Transverse colon (tissue), 4 donors: ENCODE data around the gene TUT1. TPM values are rescaled to one million over a fixed set of nuclear protein-coding genes. Genes with fewer than 3 reads are reported as not detected.

ENCODE experiments used
- DNase-seq: peaks from one replicate; pipeline ENCODE4 v3.0.0-alpha.2; 2019
- H3K27ac ChIP-seq, 4 donors: fragments of 200-600 bp; sonication (generic); 2 replicates each; pipeline ENCODE4 v1.5.1; 2016 to 2018; ENCODE audit warnings: inconsistent platforms in 4 of 4
- H3K27me3 ChIP-seq: fragments of 200-600 bp; sonication (generic); 2 replicates; pipeline ENCODE4 v1.5.1; 2017; ENCODE audit warnings: inconsistent platforms
- H3K36me3 ChIP-seq, 4 donors: fragments of 200-600 bp; sonication (generic); 2 replicates each; pipeline ENCODE4 v1.5.1; 2017 to 2019; ENCODE audit warnings: inconsistent platforms in 4 of 4
- H3K4me1 ChIP-seq, 4 donors: fragments of 200-600 bp; sonication (generic); 2 replicates each; pipeline ENCODE4 v1.5.1; 2017 to 2020; ENCODE audit warnings: inconsistent platforms in 4 of 4
- H3K4me3 ChIP-seq, 4 donors: fragments of 200-600 bp; sonication (generic); 1 replicate in 1 of 4; 2 replicates in 3 of 4; pipeline versions ENCODE4 v1.5.1 to v1.6.1; 2017 to 2019; ENCODE audit warnings: inconsistent platforms in 4 of 4
- H3K9me3 ChIP-seq, 2 donors: fragments of 200-600 bp; sonication (generic); 2 replicates each; pipeline ENCODE4 v1.5.1; 2017 to 2019; ENCODE audit warnings: inconsistent platforms in 2 of 2
- CTCF ChIP-seq, 5 experiments: fragments of 200-600 bp in 3 of 5; fragments of 450-650 bp in 2 of 5; sonication (generic) in 3 of 5; IDR thresholded peaks; 1 replicate in 2 of 5; 2 replicates in 3 of 5; pipeline ENCODE4 v1.5.1; 2016 to 2017; ENCODE audit warnings: antibody characterized with exemption in 5 of 5, inconsistent platforms in 3 of 5, mild to moderate bottlenecking in 2 of 5, moderate library complexity in 1 of 5
- EP300 ChIP-seq: sonication (generic); formaldehyde crosslinking; IDR thresholded peaks from one replicate; pipeline ENCODE4 v1.6.1; 2017; ENCODE audit warnings: antibody characterized with exemption, low read depth
- POLR2A ChIP-seq: fragments of 450-650 bp; IDR thresholded peaks from one replicate; pipeline ENCODE4 v1.6.1; 2016; ENCODE audit warnings: antibody characterized with exemption, mild to moderate bottlenecking, moderate library complexity
- POLR2AphosphoS5 ChIP-seq, 3 donors: sonication (generic); formaldehyde crosslinking; IDR thresholded peaks; one replicate each; pipeline ENCODE4 v1.6.1; 2016; ENCODE audit warnings: antibody characterized with exemption in 3 of 3
- WGBS, 2 donors: methylation state at CpG; one replicate each; pipeline ENCODE4 v1.1.5; 2018; ENCODE audit warnings: low coverage in 1 of 2; 5-methylcytosine and 5-hydroxymethylcytosine counted together
- in situ Hi-C, 4 donors: fragments of 200-750 bp; cut with MboI; loops; one replicate each; pipeline versions ENCODE4 v1.15.0 to v1.15.1; 2017; ENCODE audit warnings: low sequenced_read_pairs in 3 of 4, low pct_ligation_motif_present in 1 of 4, low pct_unique_long_range_greater_than_20kb in 1 of 4
- intact Hi-C: fragments of 100-400 bp; cut with DNase I; formaldehyde crosslinking; loops from one replicate; pipeline ENCODE4 v1.15.1; 2023; ENCODE audit warnings: low total_unique reads
- total RNA-seq, 4 donors: library from RNA; depleted of rRNA; stranded (reverse); fragments of >200 nt; gene quantifications; one replicate each; pipeline ENCODE4 v1.1.0, GENCODE V29; 2016

TUT1 gene
- total RNA-seq, 4 donors from 2014 or later, result 6.0 to 12.4 (median 9.8) TPM

GRCh38 chr11:62603776-62604299 is 12.5 kb upstream of the TUT1 start:
- WGBS, 2 donors, result 94% methylated on average over 8 of the region's 8 CpGs; no CpG with 5 or more reads in 1 of the 2 donors
- Histone ChIP-seq H3K4me3 (no peak overlapping the region), H3K27ac (peak overlapping the region in 1 of 4 donors; percentile 97), H3K27me3 (no peaks in the 10 kb centered on the region), H3K9me3 (no peaks in the 10 kb centered on the region), H3K36me3 (no peaks in the 10 kb centered on the region), H3K4me1 (peaks cover 13 to 42% (median 30%) of the 10 kb centered on the region in 4 donors)
- intact Hi-C loops, result no loop called here
- no peak for DNase-seq
- in situ Hi-C loops, result no loop called here
- TF ChIP-seq POLR2AphosphoS5 (IDR thresholded peaks at IDR 0.05), result no peak
- TF ChIP-seq CTCF (IDR thresholded peaks at IDR 0.05), result no peak
- no peak for TF ChIP-seq POLR2A
- no peak for TF ChIP-seq EP300

- H3K27me3 ChIP-seq, result no peaks in the 10 kb centered on the region
- in situ Hi-C loops (no loop called here), intact Hi-C loops (no loop called here)
- peak overlapping the region in 3 of 4 donors; percentile 75 to 99 (median 99) for H3K4me3 ChIP-seq
- peaks cover 13 to 49% (median 34%) of the 10 kb centered on the region in 4 donors for H3K4me1 ChIP-seq
- H3K36me3 ChIP-seq, result peaks cover 0 to 4% (median 1%) of the 10 kb centered on the region in 4 donors
- 71% methylated on average over 13 of the region's 13 CpGs; no CpG with 5 or more reads in 1 of the 2 donors for WGBS, 2 donors
- DNase-seq, result no peak
- peak overlapping the region; percentile 96 to 100 (median 98) for H3K27ac ChIP-seq
- TF ChIP-seq EP300, result no peak
- TF ChIP-seq POLR2A, result no peak
- TF ChIP-seq POLR2AphosphoS5 (IDR thresholded peaks at IDR 0.05), result no peak
- no peak for TF ChIP-seq CTCF (IDR thresholded peaks at IDR 0.05)
- no peaks in the 10 kb centered on the region for H3K9me3 ChIP-seq
Observed at GRCh38 chr11:62603072-62603408, 11.7 kb upstream of the TUT1 start.

GRCh38 chr11:62602141-62603071 is 11.1 kb upstream of the TUT1 start:
- TF ChIP-seq POLR2A (no peak), CTCF (IDR thresholded peaks at IDR 0.05) (peak in 3 of 5 experiments; percentile 12 to 27 (median 14)), POLR2AphosphoS5 (IDR thresholded peaks at IDR 0.05) (peak; percentile 34 to 55 (median 36)), EP300 (no peak)
- intact Hi-C loops, result no loop called here
- Histone ChIP-seq H3K27me3 (no peaks in the 10 kb centered on the region), H3K4me3 (peak overlapping the region; percentile 35 to 99 (median 87)), H3K36me3 (peaks cover 0 to 10% (median 5%) of the 10 kb centered on the region in 4 donors), H3K9me3 (no peaks in the 10 kb centered on the region), H3K27ac (peak overlapping the region; percentile 96 to 100 (median 98)), H3K4me1 (peaks cover 13 to 49% (median 34%) of the 10 kb centered on the region in 4 donors)
- DNase-seq, result peak; percentile 74
- whole genome bisulfite sequencing, 2 donors, result 38% methylated on average over 47 of the region's 96 CpGs; no CpG with 5 or more reads in 1 of the 2 donors
- in situ Hi-C loops, result no loop called here
